Spleen (tissue), 7 donors: ENCODE data around the gene SOST.

ENCODE experiments used
- CTCF ChIP-seq, 11 experiments: fragments of 200-600 bp in 7 of 11; fragments of 450-650 bp in 4 of 11; sonication (generic) in 4 of 11; IDR thresholded peaks in 8 of 11; conservative IDR thresholded peaks in 3 of 11; 1 replicate in 7 of 11; 2 replicates in 4 of 11; pipeline versions ENCODE4 v1.4.0 to v1.8.0; 2016 to 2021; ENCODE audit warnings: antibody characterized with exemption in 11 of 11, inconsistent platforms in 4 of 11, mild to moderate bottlenecking in 1 of 11
- POLR2A ChIP-seq, 3 donors: fragments of 450-650 bp; IDR thresholded peaks; one replicate each; pipeline ENCODE4 v1.5.1; 2017; ENCODE audit warnings: antibody characterized with exemption in 3 of 3, mild to moderate bottlenecking in 1 of 3
- donor health status: DM: no; HTN: no; CAD: no; lungs with moderate emphysema.
- donor health status: DM: no; HTN: no; CAD: no.
- donor health status: DM: no; HTN: no; CAD: no.

- TF ChIP-seq CTCF (IDR thresholded peaks at IDR 0.05 in 8 of 11, conservative IDR thresholded peaks at IDR 0.05 in 3 of 11) (no peak), POLR2A (IDR thresholded peaks at IDR 0.05) (no peak)
Observed at GRCh38 chr17:43791589-43791988, 33.0 kb upstream of the SOST start.
